Esophagus squamous epithelium (tissue), 4 donors: Measurements from ENCODE around the gene ZNF30.

ENCODE experiments used
- POLR2A ChIP-seq, 4 donors: fragments of 450-650 bp; IDR thresholded peaks; one replicate each; pipeline ENCODE4 v1.6.1; 2017; ENCODE audit warnings: antibody characterized with exemption in 4 of 4, mild to moderate bottlenecking in 4 of 4, moderate library complexity in 3 of 4
- TF ChIP-seq, protein P1 (sequence below), 6 experiments: fragments of 450-650 bp in 4 of 6; fragments of 200-600 bp in 2 of 6; sonication (generic) in 2 of 6; IDR thresholded peaks; one replicate each; pipeline ENCODE4 v1.5.1; 2016 to 2019; ENCODE audit warnings: antibody characterized with exemption in 6 of 6, mild to moderate bottlenecking in 4 of 6, moderate library complexity in 4 of 6

DNA sequence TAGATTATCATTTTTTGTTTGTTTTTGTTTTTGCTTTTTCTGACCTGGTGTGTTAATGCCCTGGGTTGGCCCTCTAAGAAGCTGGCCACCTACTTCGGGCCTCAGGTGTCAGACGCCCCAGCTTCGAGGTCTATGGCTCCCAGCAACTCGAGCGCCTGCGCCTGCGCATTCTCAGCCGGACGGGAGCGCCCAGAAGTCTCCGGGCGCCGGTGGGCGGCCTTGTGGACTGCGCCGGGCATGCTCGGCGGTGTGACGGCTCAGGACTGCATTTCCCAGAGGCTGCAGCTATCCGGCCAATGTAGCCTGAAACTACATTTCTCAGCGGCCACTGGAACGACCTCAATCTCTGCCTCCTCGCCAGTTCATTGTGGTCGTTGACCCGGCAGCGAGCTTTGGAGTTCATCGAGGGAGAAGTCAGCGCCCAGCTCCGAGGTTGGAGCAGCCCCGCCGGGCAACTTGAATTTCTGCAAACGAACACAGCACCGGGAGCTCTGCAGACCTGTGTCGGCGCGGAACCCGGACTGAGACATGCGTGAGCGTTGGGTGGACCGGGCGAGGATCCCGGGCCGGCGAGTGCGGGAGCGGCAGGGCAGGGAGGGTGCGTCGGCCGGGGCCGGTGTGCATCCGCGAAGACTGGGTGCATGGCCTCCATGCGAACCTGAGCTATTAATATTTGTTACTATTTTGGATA, at the start of gene ZNF30:
- TF ChIP-seq, protein P1, sequence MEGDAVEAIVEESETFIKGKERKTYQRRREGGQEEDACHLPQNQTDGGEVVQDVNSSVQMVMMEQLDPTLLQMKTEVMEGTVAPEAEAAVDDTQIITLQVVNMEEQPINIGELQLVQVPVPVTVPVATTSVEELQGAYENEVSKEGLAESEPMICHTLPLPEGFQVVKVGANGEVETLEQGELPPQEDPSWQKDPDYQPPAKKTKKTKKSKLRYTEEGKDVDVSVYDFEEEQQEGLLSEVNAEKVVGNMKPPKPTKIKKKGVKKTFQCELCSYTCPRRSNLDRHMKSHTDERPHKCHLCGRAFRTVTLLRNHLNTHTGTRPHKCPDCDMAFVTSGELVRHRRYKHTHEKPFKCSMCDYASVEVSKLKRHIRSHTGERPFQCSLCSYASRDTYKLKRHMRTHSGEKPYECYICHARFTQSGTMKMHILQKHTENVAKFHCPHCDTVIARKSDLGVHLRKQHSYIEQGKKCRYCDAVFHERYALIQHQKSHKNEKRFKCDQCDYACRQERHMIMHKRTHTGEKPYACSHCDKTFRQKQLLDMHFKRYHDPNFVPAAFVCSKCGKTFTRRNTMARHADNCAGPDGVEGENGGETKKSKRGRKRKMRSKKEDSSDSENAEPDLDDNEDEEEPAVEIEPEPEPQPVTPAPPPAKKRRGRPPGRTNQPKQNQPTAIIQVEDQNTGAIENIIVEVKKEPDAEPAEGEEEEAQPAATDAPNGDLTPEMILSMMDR (IDR thresholded peaks at IDR 0.05): peak in 2 of 6 experiments; percentile 5 to 24
- TF ChIP-seq POLR2A (IDR thresholded peaks at IDR 0.05): peak in 3 of 4 donors; percentile 16 to 35 (median 18)
